SU-DHL-6 (cell line): ENCODE results near the gene MS4A4A.

Experiments used
- H2AFZ ChIP-seq: fragments of 200-600 bp; sonication (generic); 2 replicates; pipeline ENCODE4 v1.6.1; 2014; ENCODE audit warnings: low read depth, mild to moderate bottlenecking, moderate library complexity, mixed read lengths, antibody characterized with exemption, low read length; ENCODE audit not compliant: severe bottlenecking
- H3F3A ChIP-seq: fragments of 200-600 bp; shearing (Covaris generic); 2 replicates; pipeline ENCODE4 v1.6.0; 2016; ENCODE audit warnings: antibody characterized with exemption, mild to moderate bottlenecking; ENCODE audit not compliant: insufficient read depth
- H3K27ac ChIP-seq: fragments of 200-600 bp; sonication (generic); 2 replicates; pipeline ENCODE4 v1.5.1; 2016; ENCODE audit warnings: low read depth, mild to moderate bottlenecking, low read length, moderate library complexity, mixed read lengths
- H3K27me3 ChIP-seq: fragments of 200-600 bp; sonication (generic), shearing (Covaris generic); 2 replicates; pipeline ENCODE4 v1.6.0; 2014; ENCODE audit warnings: mild to moderate bottlenecking, low read length
- H3K36me3 ChIP-seq: fragments of 200-600 bp; sonication (generic); 2 replicates; pipeline ENCODE4 v1.6.1; 2014; ENCODE audit warnings: mild to moderate bottlenecking, low read length, mixed read lengths
- H3K4me2 ChIP-seq: fragments of 300-600, 200-600 bp; shearing (Covaris generic), sonication (generic); 2 replicates; pipeline ENCODE4 v1.6.0; 2014; ENCODE audit warnings: low read length, low read depth, mild to moderate bottlenecking; ENCODE audit not compliant: poor library complexity, severe bottlenecking
- H3K4me3 ChIP-seq: fragments of 200-600 bp; sonication (generic); 2 replicates; pipeline ENCODE4 v1.5.1; 2014; ENCODE audit warnings: antibody characterized with exemption, low read length, mild to moderate bottlenecking, mixed read lengths; ENCODE audit not compliant: insufficient read depth, poor library complexity, severe bottlenecking
- H3K79me2 ChIP-seq: fragments of 200-600 bp; sonication (generic); 2 replicates; pipeline ENCODE4 v1.6.1; 2014; ENCODE audit warnings: mild to moderate bottlenecking, low read length, moderate library complexity; ENCODE audit not compliant: insufficient read depth
- H3K9ac ChIP-seq: fragments of 200-600 bp; sonication (generic); 2 replicates; pipeline ENCODE4 v1.7.0; 2014; ENCODE audit warnings: mild to moderate bottlenecking, low read length
- H3K9me2 ChIP-seq: fragments of 200-600 bp; sonication (generic); replicated peaks from 2 replicates; pipeline ENCODE4 v1.6.1; 2014; ENCODE audit warnings: low read length; ENCODE audit not compliant: insufficient read depth
- H3K9me3 ChIP-seq: fragments of 200-600 bp; sonication (generic); 2 replicates; pipeline ENCODE4 v1.6.1; 2014; ENCODE audit warnings: low read length, mixed read lengths; ENCODE audit not compliant: insufficient read depth
- H4K20me1 ChIP-seq: fragments of 200-600 bp; sonication (generic); 2 replicates; pipeline ENCODE4 v1.6.1; 2014; ENCODE audit warnings: low read depth, mild to moderate bottlenecking, antibody characterized with exemption, low read length, moderate library complexity, mixed read lengths
- EZH2phosphoT487 ChIP-seq: fragments of 200-600 bp; sonication (generic), shearing (Covaris generic); conservative IDR thresholded peaks from 2 replicates; pipeline ENCODE4 v1.6.1; 2018; ENCODE audit warnings: mild to moderate bottlenecking, antibody characterized with exemption, low read length, moderate library complexity, mixed read lengths
- TF ChIP-seq, protein P1 (sequence below): fragments of 200-600 bp; sonication (generic); IDR thresholded peaks from one replicate; pipeline ENCODE4 v1.5.1; 2017; ENCODE audit warnings: antibody characterized with exemption, mild to moderate bottlenecking, low read length, moderate library complexity; ENCODE audit not compliant: insufficient read depth, poor library complexity, severe bottlenecking

The MS4A4A gene

GRCh38 chr11:60280412-60280811 lies at the start of gene MS4A4A:
MS4A4A (plus strand) TSS chr11:60280666; CDS start chr11:60280676, 10 bp downstream.
- TF ChIP-seq, protein P1, sequence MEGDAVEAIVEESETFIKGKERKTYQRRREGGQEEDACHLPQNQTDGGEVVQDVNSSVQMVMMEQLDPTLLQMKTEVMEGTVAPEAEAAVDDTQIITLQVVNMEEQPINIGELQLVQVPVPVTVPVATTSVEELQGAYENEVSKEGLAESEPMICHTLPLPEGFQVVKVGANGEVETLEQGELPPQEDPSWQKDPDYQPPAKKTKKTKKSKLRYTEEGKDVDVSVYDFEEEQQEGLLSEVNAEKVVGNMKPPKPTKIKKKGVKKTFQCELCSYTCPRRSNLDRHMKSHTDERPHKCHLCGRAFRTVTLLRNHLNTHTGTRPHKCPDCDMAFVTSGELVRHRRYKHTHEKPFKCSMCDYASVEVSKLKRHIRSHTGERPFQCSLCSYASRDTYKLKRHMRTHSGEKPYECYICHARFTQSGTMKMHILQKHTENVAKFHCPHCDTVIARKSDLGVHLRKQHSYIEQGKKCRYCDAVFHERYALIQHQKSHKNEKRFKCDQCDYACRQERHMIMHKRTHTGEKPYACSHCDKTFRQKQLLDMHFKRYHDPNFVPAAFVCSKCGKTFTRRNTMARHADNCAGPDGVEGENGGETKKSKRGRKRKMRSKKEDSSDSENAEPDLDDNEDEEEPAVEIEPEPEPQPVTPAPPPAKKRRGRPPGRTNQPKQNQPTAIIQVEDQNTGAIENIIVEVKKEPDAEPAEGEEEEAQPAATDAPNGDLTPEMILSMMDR = no peak
- TF ChIP-seq EZH2phosphoT487 = no peak
- Histone ChIP-seq H3K4me2 (no peak within 1 kb of the TSS), H3F3A (no peaks in the 10 kb centered on the region), H3K79me2 (no peaks in the 10 kb centered on the region), H3K9me3 (no peaks in the 10 kb centered on the region), H2AFZ (no peak within 1 kb of the TSS), H3K9ac (no peak within 1 kb of the TSS), H4K20me1 (no peaks in the 10 kb centered on the region), H3K9me2 (no peaks in the 10 kb centered on the region), H3K27ac (no peak within 1 kb of the TSS), H3K36me3 (no peaks in the 10 kb centered on the region), H3K4me3 (no peak within 1 kb of the TSS), H3K27me3 (no peaks in the 10 kb centered on the region)

DNA sequence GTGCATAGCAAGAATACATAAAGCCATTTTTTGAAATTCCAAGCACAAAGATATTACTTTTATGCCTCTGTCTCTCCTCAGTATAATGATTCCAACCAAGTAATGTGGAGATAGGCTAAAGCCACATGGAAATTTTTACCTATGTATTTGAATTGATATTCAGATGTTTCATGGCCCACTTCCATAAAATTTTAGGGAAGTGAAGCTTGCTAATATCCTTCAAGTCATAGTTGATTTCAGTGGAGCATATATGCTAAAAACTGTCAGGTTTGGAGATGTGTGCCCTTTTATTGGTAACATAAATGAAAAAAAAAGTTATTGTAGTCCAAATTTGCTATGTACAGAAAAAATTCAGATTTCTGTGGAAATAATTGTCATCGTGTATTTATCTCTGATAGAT lies 49.8 kb upstream of the MS4A4A start:
- TF ChIP-seq EZH2phosphoT487 = no peak
- TF ChIP-seq, protein P1 = no peak
- H3K9me3 ChIP-seq = no peaks in the 10 kb centered on the region
- H3K27ac ChIP-seq = no peak overlapping the region
- H3K79me2 ChIP-seq = no peaks in the 10 kb centered on the region
- no peaks in the 10 kb centered on the region for H3K36me3 ChIP-seq
- H3K4me2 ChIP-seq = no peak overlapping the region
- H3F3A ChIP-seq = no peaks in the 10 kb centered on the region
- H2AFZ ChIP-seq = no peak overlapping the region
- no peak overlapping the region for H3K9ac ChIP-seq
- H3K4me3 ChIP-seq = no peak overlapping the region
- H4K20me1 ChIP-seq = no peaks in the 10 kb centered on the region
- no peaks in the 10 kb centered on the region for H3K27me3 ChIP-seq
- no peaks in the 10 kb centered on the region for H3K9me2 ChIP-seq

DNA sequence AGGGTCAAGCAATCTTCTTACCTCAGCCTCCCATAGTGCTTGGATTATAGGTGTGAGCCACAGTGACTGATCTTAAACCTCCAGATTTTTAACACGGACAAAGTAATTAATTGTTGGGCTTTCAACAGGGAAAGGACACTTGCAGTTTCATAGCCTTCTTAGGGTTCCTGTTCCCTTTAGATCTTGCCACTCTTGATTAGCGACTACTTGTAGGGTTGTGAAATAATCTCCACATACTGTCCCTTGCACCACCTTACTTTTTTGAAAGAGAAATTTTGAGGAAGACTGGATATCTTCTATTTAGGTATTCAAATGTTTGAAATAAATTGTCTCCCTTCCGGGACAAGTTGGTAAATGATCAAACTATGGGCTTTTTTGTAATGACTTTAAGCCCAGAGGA lies 45.1 kb upstream of the MS4A4A start:
- Histone ChIP-seq H3K9ac (no peak overlapping the region), H3K4me3 (no peak overlapping the region), H3K27me3 (no peaks in the 10 kb centered on the region), H4K20me1 (no peaks in the 10 kb centered on the region), H3F3A (no peaks in the 10 kb centered on the region), H2AFZ (no peak overlapping the region), H3K4me2 (no peak overlapping the region), H3K9me3 (no peaks in the 10 kb centered on the region), H3K36me3 (no peaks in the 10 kb centered on the region), H3K27ac (no peak overlapping the region), H3K9me2 (no peaks in the 10 kb centered on the region), H3K79me2 (no peaks in the 10 kb centered on the region)
- TF ChIP-seq, protein P1 = no peak
- TF ChIP-seq EZH2phosphoT487 = no peak
